H1 (cell line): Measurements from ENCODE around the gene PXT1. TPM values are rescaled to one million over a fixed set of nuclear protein-coding genes. Genes with fewer than 3 reads are reported as not detected.

Source experiments
- CTCF ChIA-PET: fragments of 300-600 bp; sonication (Branson Sonifier 250); formaldehyde crosslinking; loops from one replicate; lab custom pipeline; 2021; ENCODE audit not compliant: partially characterized antibody; lab: Charles Lee
- POLR2A ChIA-PET: fragments of 300-600 bp; sonication (Branson Sonifier 250); formaldehyde crosslinking; loops from one replicate; lab custom pipeline; 2021; ENCODE audit warnings: inconsistent platforms; ENCODE audit not compliant: partially characterized antibody; lab: Charles Lee
- DNase-seq, 2 experiments: peaks; one replicate each; pipeline versions ENCODE4 v3.0.0 to v3.0.0-alpha.2; 2010 to 2022; ENCODE audit warnings: low spot score in 2 of 2, low read depth in 1 of 2, mixed read lengths in 1 of 2
- FAIRE-seq: peaks from 2 replicates; lab custom pipeline; 2011; peaks lifted over from hg19 to GRCh38; lab: Jason Lieb, UNC
- H2AFZ ChIP-seq: 2 replicates; pipeline ENCODE4 v1.8.1; 2012; ENCODE audit warnings: low read length, inconsistent platforms
- H2AK5ac ChIP-seq: 2 replicates; pipeline ENCODE4 v1.6.1; 2013; ENCODE audit warnings: low read depth, low read length
- H2BK120ac ChIP-seq: replicated peaks from 2 replicates; pipeline ENCODE3; 2013; ENCODE audit warnings: low read depth, low read length, inconsistent platforms
- H2BK12ac ChIP-seq: 2 replicates; pipeline ENCODE4 v1.6.1; 2013; ENCODE audit warnings: low read depth, low read length
- H2BK15ac ChIP-seq: 2 replicates; pipeline ENCODE4 v1.6.1; 2013; ENCODE audit warnings: low read length
- H2BK20ac ChIP-seq: 2 replicates; pipeline ENCODE4 v1.6.1; 2013; ENCODE audit warnings: low read length
- H2BK5ac ChIP-seq: 2 replicates; pipeline ENCODE4 v1.6.1; 2013; ENCODE audit warnings: low read depth, low read length
- H3K14ac ChIP-seq: 2 replicates; pipeline ENCODE4 v1.6.1; 2013; ENCODE audit warnings: inconsistent platforms; ENCODE audit not compliant: insufficient read length
- H3K18ac ChIP-seq: 2 replicates; pipeline ENCODE4 v1.6.1; 2013; ENCODE audit warnings: low read length; ENCODE audit errors: extremely low read depth
- H3K23ac ChIP-seq: 2 replicates; pipeline ENCODE4 v1.6.1; 2013; ENCODE audit warnings: inconsistent platforms; ENCODE audit not compliant: insufficient read length
- H3K23me2 ChIP-seq: 2 replicates; pipeline ENCODE4 v1.6.1; 2013; ENCODE audit warnings: low read depth, low read length
- H3K27ac ChIP-seq: 2 replicates; pipeline ENCODE4 v1.6.1; 2011; ENCODE audit warnings: low read depth, low read length, inconsistent platforms
- H3K27me3 ChIP-seq, 4 experiments: replicated peaks in 1 of 4; 1 replicate in 1 of 4; 2 replicates in 3 of 4; pipeline versions ENCODE4 v1.6.1 to v1.8.1; 2011 to 2013; ENCODE audit warnings: low read length in 3 of 4, mild to moderate bottlenecking in 3 of 4, inconsistent platforms in 2 of 4, mixed read lengths in 2 of 4, moderate library complexity in 1 of 4; ENCODE audit not compliant: control insufficient read depth in 3 of 4, insufficient read depth in 3 of 4; ENCODE audit errors: extremely low read depth in 1 of 4
- H3K36me3 ChIP-seq, 4 experiments: 2 replicates each; pipeline versions ENCODE4 v1.6.1 to v1.8.1; 2011 to 2013; ENCODE audit warnings: mild to moderate bottlenecking in 4 of 4, low read length in 3 of 4, moderate library complexity in 2 of 4, control low read depth in 1 of 4, inconsistent platforms in 1 of 4; ENCODE audit not compliant: insufficient read depth in 4 of 4, control insufficient read depth in 2 of 4
- H3K4ac ChIP-seq: replicated peaks from 2 replicates; pipeline ENCODE3; 2013; ENCODE audit warnings: low read length, low read depth, mixed read lengths, inconsistent platforms; ENCODE audit not compliant: insufficient read length
- H3K4me1 ChIP-seq, 4 experiments: replicated peaks in 1 of 4; 1 replicate in 1 of 4; 2 replicates in 3 of 4; pipeline versions ENCODE4 v1.6.1 to v1.8.1; 2011 to 2013; ENCODE audit warnings: low read length in 3 of 4, inconsistent platforms in 2 of 4, mixed read lengths in 1 of 4; ENCODE audit not compliant: insufficient read depth in 4 of 4, control insufficient read depth in 3 of 4
- H3K4me2 ChIP-seq, 2 experiments: 2 replicates each; pipeline versions ENCODE4 v1.6.1 to v1.8.1; 2011 to 2013; ENCODE audit warnings: low read depth in 2 of 2, low read length in 2 of 2, control low read depth in 1 of 2, inconsistent platforms in 1 of 2, mild to moderate bottlenecking in 1 of 2; ENCODE audit not compliant: insufficient read depth in 1 of 2
- H3K4me3 ChIP-seq, 4 experiments: fragments of 200-600, 300-600 bp in 1 of 4; sonication (generic), shearing (Covaris generic), sonication (Bioruptor Twin) in 1 of 4; 2 replicates each; pipeline versions ENCODE4 v1.5.1 to v1.8.1; 2011 to 2016; ENCODE audit warnings: low read length in 4 of 4, low read depth in 3 of 4, control low read depth in 2 of 4, inconsistent platforms in 2 of 4, mild to moderate bottlenecking in 2 of 4, mixed read lengths in 1 of 4, moderate library complexity in 1 of 4; ENCODE audit not compliant: insufficient read depth in 2 of 4; ENCODE audit errors: extremely low read depth in 1 of 4
- H3K56ac ChIP-seq: replicated peaks from 2 replicates; pipeline ENCODE3; 2013; ENCODE audit warnings: low read depth, mild to moderate bottlenecking, mixed read lengths, low read length, inconsistent platforms; ENCODE audit not compliant: insufficient read length
- H3K79me1 ChIP-seq: 2 replicates; pipeline ENCODE4 v1.6.1; 2013; ENCODE audit warnings: low read depth, low read length, control low read depth
- H3K79me2 ChIP-seq, 2 experiments: 2 replicates each; pipeline versions ENCODE4 v1.6.1 to v1.8.1; 2012 to 2013; ENCODE audit warnings: low read length in 2 of 2, mild to moderate bottlenecking in 2 of 2, inconsistent platforms in 1 of 2; ENCODE audit not compliant: insufficient read depth in 2 of 2, control insufficient read depth in 1 of 2
- H3K9ac ChIP-seq, 4 experiments: replicated peaks in 1 of 4; 1 replicate in 1 of 4; 2 replicates in 3 of 4; pipeline versions ENCODE4 v1.6.1 to v1.8.1; 2011 to 2013; ENCODE audit warnings: low read depth in 3 of 4, low read length in 3 of 4, control low read depth in 2 of 4, mild to moderate bottlenecking in 2 of 4, moderate library complexity in 2 of 4, inconsistent platforms in 1 of 4; ENCODE audit errors: extremely low read depth in 1 of 4
- H3K9me3 ChIP-seq, 2 experiments: 2 replicates each; pipeline versions ENCODE4 v1.6.1 to v1.8.1; 2012 to 2013; ENCODE audit warnings: mild to moderate bottlenecking in 2 of 2, moderate library complexity in 2 of 2, control low read depth in 1 of 2, inconsistent platforms in 1 of 2, low read depth in 1 of 2, low read length in 1 of 2, mixed read lengths in 1 of 2; ENCODE audit not compliant: insufficient read depth in 2 of 2
- H4K20me1 ChIP-seq, 2 experiments: replicated peaks in 1 of 2; 2 replicates each; pipeline versions ENCODE3 to v1.8.1; 2011 to 2013; ENCODE audit warnings: inconsistent platforms in 2 of 2, low read length in 2 of 2, mild to moderate bottlenecking in 1 of 2; ENCODE audit not compliant: insufficient read depth in 2 of 2, control insufficient read depth in 1 of 2
- H4K5ac ChIP-seq: 2 replicates; pipeline ENCODE4 v1.6.1; 2013; ENCODE audit warnings: low read length, low read depth, mixed read lengths, inconsistent platforms; ENCODE audit not compliant: insufficient read length
- H4K8ac ChIP-seq: 2 replicates; pipeline ENCODE4 v1.8.0; 2013; ENCODE audit warnings: mild to moderate bottlenecking, moderate library complexity, low read length, inconsistent platforms; ENCODE audit not compliant: insufficient read depth; ENCODE audit errors: extremely low read depth
- H4K91ac ChIP-seq: replicated peaks from 2 replicates; pipeline ENCODE3; 2013; ENCODE audit warnings: low read length, mixed read lengths, inconsistent platforms; ENCODE audit not compliant: insufficient read length
- NRF1 ChIP-seq: IDR thresholded peaks from 2 replicates; pipeline ENCODE4 v1.6.1; 2011; ENCODE audit warnings: mild to moderate bottlenecking, low read depth, low read length, improper control_type of control experiment
- RXRA ChIP-seq: IDR thresholded peaks from 2 replicates; pipeline ENCODE4 v1.6.1; 2011; ENCODE audit warnings: low read depth, mild to moderate bottlenecking, low read length, moderate library complexity; ENCODE audit not compliant: insufficient read depth
- WGBS, 2 experiments: shearing (Covaris generic) in 1 of 2; methylation state at CpG; one replicate each; pipeline versions ENCODE4 v1.1.6 to v1.1.7; 2013 to 2015; ENCODE audit warnings: low lambda C conversion rate in 2 of 2, mixed read lengths in 2 of 2, inconsistent platforms in 1 of 2, low coverage in 1 of 2, missing lambda C conversion rate in 1 of 2; ENCODE audit not compliant: insufficient replicate concordance in 2 of 2, insufficient coverage in 1 of 2, insufficient read length in 1 of 2; ENCODE audit errors: extremely low coverage in 1 of 2, missing lambda C conversion rate in 1 of 2; 5-methylcytosine and 5-hydroxymethylcytosine counted together
- polyA plus RNA-seq, 7 experiments: library from polyadenylated mRNA; depleted of rRNA in 3 of 7; stranded (reverse) in 5 of 7; unstranded in 2 of 7; fragments of >200 nt in 5 of 7; fragments of 200-250 nt in 2 of 7; gene quantifications; 1 replicate in 5 of 7; 2 replicates in 1 of 7; 4 replicates in 1 of 7; pipeline versions ENCODE4 v1.2.1 to v1.2.3, GENCODE V29; 2011 to 2013; ENCODE audit warnings: missing spikeins in 2 of 7, mixed read lengths in 2 of 7
- total RNA-seq: library from RNA; stranded (reverse); fragmentation: NEBNext Ultra II Directional; extraction: Animal tissue kit (Norgen Biotek cat#: 25700); gene quantifications from 2 replicates; pipeline ENCODE4 v1.2.1, GENCODE V29; 2021

PXT1 gene
- total and polyA plus RNA-seq, 2 of the 8 experiments (the other 6 are each of a cell fraction or from before 2014, with no cell fraction given), result 0.06 TPM; not detected in 1

GRCh38 chr6:36374972-36375371 is 67.7 kb downstream of the PXT1 start:
- no peaks in the 10 kb centered on the region for H3K79me2 ChIP-seq
- no peak for DNase-seq
- H3K18ac ChIP-seq, result no peak overlapping the region
- no peaks in the 10 kb centered on the region; the same call in 1 of the 2 replicates for H3K23me2 ChIP-seq
- no peak overlapping the region for H4K91ac ChIP-seq
- TF ChIP-seq NRF1 (no peak), RXRA (no peak)
- H2BK12ac ChIP-seq, result no peak overlapping the region
- no peak overlapping the region for H2BK15ac ChIP-seq
- no peak overlapping the region for H3K9ac ChIP-seq
- no peak overlapping the region for H3K4me3 ChIP-seq
- no peak overlapping the region for H3K4me2 ChIP-seq
- WGBS, 2 experiments, result 96% methylated on average over 8 of the region's 8 CpGs; no CpG with 5 or more reads in 1 of the 2 experiments
- H3K23ac ChIP-seq, result no peak overlapping the region
- H3K14ac ChIP-seq, result no peak overlapping the region
- no peak for FAIRE-seq
- H3K27me3 ChIP-seq, result no peaks in the 10 kb centered on the region
- no peak overlapping the region for H3K4ac ChIP-seq
- H3K9me3 ChIP-seq, result no peaks in the 10 kb centered on the region
- no peak overlapping the region for H4K8ac ChIP-seq
- no peak overlapping the region for H2BK5ac ChIP-seq
- no peaks in the 10 kb centered on the region for H3K79me1 ChIP-seq
- peaks cover 0 to 10% (median 6%) of the 10 kb centered on the region in 4 experiments; a peak in 4 of 7 replicates for H3K4me1 ChIP-seq
- no peak overlapping the region for H2BK120ac ChIP-seq
- H2BK20ac ChIP-seq, result no peak overlapping the region
- H4K5ac ChIP-seq, result no peak overlapping the region
- no peaks in the 10 kb centered on the region for H3K36me3 ChIP-seq
- H3K27ac ChIP-seq, result no peak overlapping the region
- no peaks in the 10 kb centered on the region for H4K20me1 ChIP-seq
- H2AK5ac ChIP-seq, result no peak overlapping the region
- H3K56ac ChIP-seq, result no peak overlapping the region
- POLR2A ChIA-PET, result interaction anchor here (0.9 kb wide), 1 partner anchor 12 kb away, joined by 3 read pairs; no protein-coding TSS in a partner anchor
- H2AFZ ChIP-seq, result no peak overlapping the region
- CTCF ChIA-PET, result interaction anchor here (0.6 to 1.8 kb wide), 7 partner anchors 9 to 355 kb away, joined by 3 to 6 read pairs (median 4); no protein-coding TSS in a partner anchor
